Epithelial cell of esophagus (primary cell): ENCODE data around the gene PPP2R3B.
"Not testable (repeated sequence)": the region's sequence is repeated elsewhere in the genome, so short reads cannot be mapped to it uniquely, and the experiment has no call there.

Experiments
- DNase-seq: peaks from one replicate; pipeline ENCODE4 v3.0.0; 2010; ENCODE audit warnings: low read depth
- H3K4me3 ChIP-seq: 2 replicates; pipeline ENCODE4 v1.5.1; 2011; ENCODE audit warnings: mild to moderate bottlenecking, low read length, control low read depth
- TF ChIP-seq, protein P1 (sequence below): IDR thresholded peaks from 2 replicates; pipeline ENCODE4 v1.5.1; 2011; ENCODE audit warnings: low read depth, mild to moderate bottlenecking, low read length, control low read depth, inconsistent platforms; ENCODE audit not compliant: insufficient read depth; ENCODE audit errors: missing control alignments

Gene PPP2R3B

DNA sequence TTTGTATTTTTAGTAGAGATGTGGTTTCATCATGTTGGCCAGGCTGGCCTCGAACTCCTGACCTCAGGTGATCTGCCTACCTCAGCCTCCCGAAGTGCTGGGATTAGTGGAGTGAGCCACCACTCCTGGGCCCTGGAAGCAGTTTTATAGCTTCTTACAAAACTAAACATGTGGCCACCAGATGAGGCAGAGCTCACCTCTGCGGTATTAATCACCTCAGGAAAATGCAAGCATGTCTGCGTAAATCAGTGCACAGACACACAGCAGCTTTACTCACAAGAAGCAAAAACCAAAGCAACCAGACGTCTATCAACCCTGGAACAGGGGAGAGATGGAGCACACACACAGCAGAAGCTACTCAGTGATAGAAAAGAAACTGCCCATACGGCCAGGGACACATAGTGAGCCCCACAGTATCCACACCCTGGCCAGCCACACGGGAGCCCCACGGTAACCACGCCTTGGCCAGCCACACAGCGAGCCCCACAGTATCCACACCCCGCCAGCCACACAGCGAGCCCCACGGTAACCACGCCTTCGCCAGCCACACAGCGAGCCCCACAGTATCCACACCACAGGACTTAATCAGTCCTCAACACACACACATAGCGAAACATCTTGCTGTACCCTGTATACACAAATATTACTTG is 30.2 kb downstream of the PPP2R3B start:
- DNase-seq, result no peak
- H3K4me3 ChIP-seq, result no peak overlapping the region
- TF ChIP-seq, protein P1, sequence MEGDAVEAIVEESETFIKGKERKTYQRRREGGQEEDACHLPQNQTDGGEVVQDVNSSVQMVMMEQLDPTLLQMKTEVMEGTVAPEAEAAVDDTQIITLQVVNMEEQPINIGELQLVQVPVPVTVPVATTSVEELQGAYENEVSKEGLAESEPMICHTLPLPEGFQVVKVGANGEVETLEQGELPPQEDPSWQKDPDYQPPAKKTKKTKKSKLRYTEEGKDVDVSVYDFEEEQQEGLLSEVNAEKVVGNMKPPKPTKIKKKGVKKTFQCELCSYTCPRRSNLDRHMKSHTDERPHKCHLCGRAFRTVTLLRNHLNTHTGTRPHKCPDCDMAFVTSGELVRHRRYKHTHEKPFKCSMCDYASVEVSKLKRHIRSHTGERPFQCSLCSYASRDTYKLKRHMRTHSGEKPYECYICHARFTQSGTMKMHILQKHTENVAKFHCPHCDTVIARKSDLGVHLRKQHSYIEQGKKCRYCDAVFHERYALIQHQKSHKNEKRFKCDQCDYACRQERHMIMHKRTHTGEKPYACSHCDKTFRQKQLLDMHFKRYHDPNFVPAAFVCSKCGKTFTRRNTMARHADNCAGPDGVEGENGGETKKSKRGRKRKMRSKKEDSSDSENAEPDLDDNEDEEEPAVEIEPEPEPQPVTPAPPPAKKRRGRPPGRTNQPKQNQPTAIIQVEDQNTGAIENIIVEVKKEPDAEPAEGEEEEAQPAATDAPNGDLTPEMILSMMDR, result no peak

DNA sequence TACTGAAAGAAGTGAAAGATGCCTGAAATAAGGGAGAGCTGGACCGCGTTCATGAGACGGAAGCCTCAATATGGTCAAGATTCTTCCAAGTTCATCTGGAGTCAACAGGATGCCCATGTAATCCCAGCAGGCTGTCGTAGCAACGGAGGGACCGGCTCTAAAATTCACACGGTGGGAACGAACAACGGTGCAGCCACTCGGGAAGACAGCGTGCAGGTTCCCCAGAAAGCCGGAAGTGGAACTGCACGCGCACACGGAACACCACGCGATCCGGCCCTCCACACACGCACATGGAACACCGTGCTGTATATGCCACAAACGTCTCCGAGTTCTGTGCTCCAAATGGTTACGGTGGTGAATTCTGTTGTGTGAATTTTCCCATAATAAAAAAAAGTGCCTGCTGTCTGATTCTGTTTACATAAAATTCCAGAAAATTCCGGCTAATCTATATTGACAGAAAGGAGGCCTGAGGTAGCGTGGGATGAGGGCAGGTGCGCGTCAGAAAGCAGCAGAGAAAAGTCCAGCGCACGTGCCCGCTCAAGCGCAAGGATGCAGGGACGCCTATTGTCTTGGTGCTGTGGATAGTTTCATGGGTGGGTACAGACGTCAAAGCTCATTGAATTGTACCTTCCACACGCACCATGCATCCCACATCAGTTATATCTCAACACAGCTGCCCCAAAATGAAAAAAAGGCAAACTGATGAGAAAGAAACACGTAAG is 31.2 kb downstream of the PPP2R3B start:
- TF ChIP-seq, protein P1, result no peak
- H3K4me3 ChIP-seq, result no peak overlapping the region
- no peak for DNase-seq

DNA sequence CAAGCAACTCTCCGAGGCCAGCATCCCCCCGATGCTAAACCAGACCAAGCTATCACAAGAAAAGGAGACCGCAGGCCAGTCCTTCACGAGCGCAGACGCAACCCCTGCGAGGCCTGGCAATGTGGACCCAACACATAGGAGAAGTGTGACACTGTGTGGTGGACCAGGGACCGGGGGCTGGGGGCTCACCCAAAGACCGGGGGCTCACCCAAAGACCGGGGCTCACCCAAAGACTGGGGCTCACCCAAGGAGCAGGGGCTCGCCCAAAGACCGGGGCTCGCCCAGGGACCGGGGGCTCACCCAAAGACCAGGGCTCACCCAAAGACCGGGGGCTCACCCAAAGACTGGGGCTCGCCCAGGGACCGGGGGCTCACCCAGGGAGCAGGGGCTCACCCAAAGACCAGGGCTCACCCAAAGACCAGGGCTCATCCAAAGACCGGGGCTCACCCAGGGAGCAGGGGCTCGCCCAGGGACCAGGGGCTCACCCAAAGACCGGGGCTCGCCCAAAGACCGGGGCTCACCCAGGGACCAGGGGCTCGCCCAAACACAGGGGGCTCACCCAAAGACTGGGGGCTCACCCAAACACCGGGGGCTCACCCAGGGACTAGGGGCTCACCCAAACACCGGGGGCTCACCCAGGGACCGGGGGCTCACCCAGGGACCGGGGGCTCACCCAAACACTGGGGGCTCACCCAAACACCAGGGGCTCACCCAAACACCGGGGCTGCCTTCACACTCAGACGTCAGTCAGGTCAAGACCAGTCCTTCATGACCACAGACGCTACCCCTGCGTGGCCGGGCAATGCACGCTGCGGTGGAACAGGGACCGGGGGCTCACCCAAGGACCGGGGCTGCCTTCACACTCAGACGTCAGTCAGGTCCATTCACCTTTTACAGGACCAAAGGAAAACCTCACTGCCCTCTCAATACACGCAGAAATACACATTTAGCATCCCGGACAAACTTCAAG is 32.9 kb downstream of the PPP2R3B start:
- TF ChIP-seq, protein P1, result no peak
- DNase-seq, result no peak
- H3K4me3 ChIP-seq, result no peak overlapping the region

GRCh38 chrX:352582-353314 is 34.0 kb downstream of the PPP2R3B start:
- no peak for DNase-seq
- no peak overlapping the region for H3K4me3 ChIP-seq
- TF ChIP-seq, protein P1, result no peak

- TF ChIP-seq, protein P1, result no peak
- DNase-seq, result no peak
- H3K4me3 ChIP-seq, result no peak overlapping the region
These were observed 34.5 kb downstream of the PPP2R3B start for GRCh38 chrX:352181-352580.

DNA sequence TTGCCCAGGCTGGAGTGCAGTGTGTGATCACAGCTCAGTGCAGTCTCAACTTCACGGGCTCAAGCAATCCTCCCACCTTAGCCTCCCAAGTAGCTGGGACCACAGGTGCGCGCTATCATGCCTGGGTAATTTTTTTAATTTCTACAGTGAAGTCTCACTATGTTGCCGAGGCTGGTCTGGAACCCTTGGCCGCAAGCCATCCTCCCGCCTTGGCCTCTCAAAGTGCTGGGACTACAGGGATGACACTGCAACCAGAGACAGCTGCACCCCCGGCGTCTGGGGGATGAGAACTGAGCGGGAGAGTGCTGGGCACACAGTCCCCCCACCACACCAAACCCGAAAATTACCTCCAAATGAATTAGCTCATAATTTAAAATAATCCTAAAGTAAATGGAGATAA is 35.0 kb downstream of the PPP2R3B start:
- no peak for DNase-seq
- TF ChIP-seq, protein P1, result no peak
- no peak overlapping the region for H3K4me3 ChIP-seq

- H3K4me3 ChIP-seq, DNase-seq: not testable (repeated sequence)
These were observed 35.4 kb downstream of the PPP2R3B start for GRCh38 chrX:351324-351641.
